GM12878 (cell line): ENCODE measurements around the gene DOCK1. TPM values are rescaled to one million over a fixed set of nuclear protein-coding genes. Genes with fewer than 3 reads are reported as not detected.

ENCODE experiments used
- ATAC-seq: fragments of 200-7000 bp; cut with Tn5 transposase; 3 replicates; pipeline ENCODE4 v1.9.1; 2020; ENCODE audit warnings: mild to moderate bottlenecking, moderate library complexity
- BruUV-seq: library from RNA; stranded (reverse); fragments of 400-500 nt; replicated peaks from 2 replicates; lab custom pipeline; 2021; lab: Mats Ljungman, UMichigan
- CTCF ChIA-PET: fragments of 300-600 bp; sonication (Branson Sonifier 250); formaldehyde crosslinking; extraction: SDS; loops from one replicate; lab custom pipeline; 2021; ENCODE audit warnings: inconsistent platforms; lab: Yijun Ruan, JAX
- POLR2A ChIA-PET: fragments of 350-600 bp; formaldehyde crosslinking; extraction: SDS; loops from one replicate; lab custom pipeline; 2021; ENCODE audit warnings: inconsistent platforms; lab: Charles Lee
- RAD21 ChIA-PET: fragments of 300-600 bp; sonication (Branson Sonifier 250); formaldehyde crosslinking; loops from one replicate; lab custom pipeline; 2023; ENCODE audit warnings: antibody characterized with exemption; ENCODE audit not compliant: unreplicated experiment; lab: Charles Lee
- SMC1A ChIA-PET: fragments of 300-600 bp; sonication (Branson Sonifier 250); formaldehyde crosslinking; loops from one replicate; lab custom pipeline; 2023; ENCODE audit not compliant: unreplicated experiment, uncharacterized antibody; lab: Charles Lee
- DNase-seq: peaks from one replicate; pipeline ENCODE4 v3.0.0-alpha.2; 2011; ENCODE audit warnings: low read depth, low spot score
- FAIRE-seq: peaks from 3 replicates; lab custom pipeline; 2011; peaks lifted over from hg19 to GRCh38; lab: Jason Lieb, UNC
- H2AFZ ChIP-seq: 2 replicates; pipeline ENCODE4 v1.6.0; 2011; ENCODE audit warnings: low read depth, low read length, control low read depth; ENCODE audit not compliant: control insufficient read depth
- H3K27ac ChIP-seq: 2 replicates; pipeline ENCODE4 v1.5.1; 2011; ENCODE audit warnings: control low read depth; ENCODE audit not compliant: control insufficient read depth, insufficient read depth
- H3K27me3 ChIP-seq, 2 experiments: replicated peaks in 1 of 2; 2 replicates each; pipeline versions ENCODE4 v1.6.0 to v1.6.1; 2011; ENCODE audit warnings: low read length in 1 of 2; ENCODE audit not compliant: control insufficient read depth in 2 of 2, insufficient read depth in 2 of 2
- H3K36me3 ChIP-seq, 2 experiments: 2 replicates each; pipeline ENCODE4 v1.5.1; 2011; ENCODE audit warnings: low read length in 1 of 2; ENCODE audit not compliant: control insufficient read depth in 2 of 2, insufficient read depth in 2 of 2
- H3K4me1 ChIP-seq: 2 replicates; pipeline ENCODE4 v1.6.1; 2011; ENCODE audit warnings: mild to moderate bottlenecking, low read length, moderate library complexity, mixed read lengths; ENCODE audit not compliant: control insufficient read depth, insufficient read depth
- H3K4me2 ChIP-seq: 2 replicates; pipeline ENCODE4 v1.6.0; 2011; ENCODE audit warnings: control low read depth; ENCODE audit not compliant: control insufficient read depth, insufficient read depth
- H3K4me3 ChIP-seq: fragments of 200-600 bp; sonication (generic); 2 replicates; pipeline ENCODE4 v1.5.1; 2016
- H3K79me2 ChIP-seq: 2 replicates; pipeline ENCODE4 v1.6.0; 2011; ENCODE audit warnings: low read length; ENCODE audit not compliant: control insufficient read depth, insufficient read depth
- H3K9ac ChIP-seq: 2 replicates; pipeline ENCODE4 v1.8.0; 2011; ENCODE audit warnings: low read length, control low read depth, mixed read lengths; ENCODE audit not compliant: control insufficient read depth, insufficient read depth
- H3K9me3 ChIP-seq: replicated peaks from 3 replicates; pipeline ENCODE4 v1.5.1; 2011; ENCODE audit warnings: mild to moderate bottlenecking, low read length; ENCODE audit not compliant: control insufficient read depth, insufficient read depth
- H4K20me1 ChIP-seq: 2 replicates; pipeline ENCODE4 v1.6.0; 2011; ENCODE audit not compliant: control insufficient read depth, insufficient read depth
- ASH2L ChIP-seq: fragments of 300-600, 200-600 bp; sonication (generic); IDR thresholded peaks from 2 replicates; pipeline ENCODE4 v1.6.1; 2017; ENCODE audit warnings: low read depth, mild to moderate bottlenecking, borderline replicate concordance
- CBFB ChIP-seq: IDR thresholded peaks from 2 replicates; pipeline ENCODE4 v1.6.1; 2016; ENCODE audit warnings: antibody characterized with exemption, low read depth
- PAX8 ChIP-seq: fragments of 450-650 bp; IDR thresholded peaks from 2 replicates; pipeline ENCODE4 v1.6.1; 2017; ENCODE audit warnings: mild to moderate bottlenecking, moderate library complexity
- PML ChIP-seq: IDR thresholded peaks from 2 replicates; pipeline ENCODE4 v1.6.1; 2012; ENCODE audit warnings: low read length, inconsistent platforms
- RAD21 ChIP-seq: IDR thresholded peaks from 2 replicates; pipeline ENCODE4 v1.6.1; 2011; ENCODE audit warnings: mild to moderate bottlenecking, low read depth, low read length, moderate library complexity; ENCODE audit not compliant: insufficient read depth
- RELA ChIP-seq: fragments of 450-650 bp; IDR thresholded peaks from 2 replicates; pipeline ENCODE4 v1.8.0; 2014; ENCODE audit warnings: borderline replicate concordance; ENCODE audit not compliant: partially characterized antibody
- TAF1 ChIP-seq: IDR thresholded peaks from 2 replicates; pipeline ENCODE4 v1.6.1; 2011; ENCODE audit warnings: mild to moderate bottlenecking, low read depth, low read length, borderline replicate concordance
- TCF12 ChIP-seq: IDR thresholded peaks from 2 replicates; pipeline ENCODE4 v1.6.1; 2011; ENCODE audit warnings: low read depth, mild to moderate bottlenecking, low read length
- TCF7 ChIP-seq: IDR thresholded peaks from 2 replicates; pipeline ENCODE4 v1.6.1; 2014; ENCODE audit warnings: antibody characterized with exemption, borderline replicate concordance
- ZBTB40 ChIP-seq: fragments of 450-650 bp; IDR thresholded peaks from 2 replicates; pipeline ENCODE4 v1.6.1; 2016; ENCODE audit warnings: mild to moderate bottlenecking, moderate library complexity, borderline replicate concordance
- ZNF384 ChIP-seq: IDR thresholded peaks from 2 replicates; pipeline ENCODE4 v1.6.1; 2012; ENCODE audit warnings: low read depth, mild to moderate bottlenecking, low read length, improper control_type of control experiment, borderline replicate concordance
- WGBS: methylation state at CpG from one replicate; pipeline ENCODE4 v1.1.6; 2016; ENCODE audit warnings: low lambda C conversion rate; ENCODE audit not compliant: insufficient replicate concordance, insufficient coverage; ENCODE audit errors: missing lambda C conversion rate; 5-methylcytosine and 5-hydroxymethylcytosine counted together
- in situ Hi-C: fragments of 300-500 bp; cut with MboI; formaldehyde crosslinking; loops from 9 replicates; pipeline ENCODE4 v1.14.3; 2018; ENCODE audit warnings: mixed read lengths
- intact Hi-C: fragments of 100-400 bp; cut with micrococcal nuclease; formaldehyde crosslinking; loops from one replicate; pipeline ENCODE4 v1.14.2; 2022; ENCODE audit not compliant: unreplicated experiment
- polyA plus RNA-seq, 11 experiments: library from polyadenylated mRNA; depleted of rRNA in 4 of 11; unstranded in 6 of 11; stranded (reverse) in 5 of 11; fragments of >200 nt; fragmentation: Nextera tagmentation in 4 of 11; fragmentation: Illumina TruSeq in 1 of 11; extraction: Ambion mirVana in 4 of 11; extraction: Trizol in 1 of 11; gene quantifications; 1 replicate in 1 of 11; 2 replicates in 10 of 11; pipeline versions ENCODE4 v1.2.1 to v1.2.3, GENCODE V29; 2011 to 2016; ENCODE audit warnings: inconsistent platforms in 2 of 11, missing spikeins in 2 of 11, low read depth in 1 of 11
- total RNA-seq, 4 experiments: library from RNA; depleted of rRNA in 3 of 4; stranded (reverse); fragments of >200 nt in 3 of 4; fragmentation: Illumina TruSeq in 1 of 4; extraction: Trizol in 1 of 4; gene quantifications; 2 replicates each; pipeline versions ENCODE4 v1.2.1 to v1.2.3, GENCODE V29; 2013 to 2021
- TF ChIP-seq, protein P1 (sequence below): IDR thresholded peaks from 2 replicates; pipeline ENCODE4 v1.6.1; 2011; ENCODE audit warnings: borderline replicate concordance, low read depth, mild to moderate bottlenecking, moderate library complexity, low read length; ENCODE audit not compliant: insufficient read depth, poor library complexity, severe bottlenecking
- TF ChIP-seq, protein P2 (sequence below): IDR thresholded peaks from 2 replicates; pipeline ENCODE4 v1.6.1; 2012; ENCODE audit warnings: improper control_type of control experiment, low read depth, low read length; ENCODE audit not compliant: insufficient replicate concordance

Gene DOCK1
- total and polyA plus RNA-seq, 10 of the 15 experiments (the other 5 are each of a cell fraction or from before 2014, with no cell fraction given), result 0.05 to 0.18 TPM; not detected in 8

GRCh38 chr10:127402596-127403409 is 497.6 kb downstream of the DOCK1 start:
- intact Hi-C loops (no loop called here), in situ Hi-C loops (no loop called here)
- no TSS peak for BruUV-seq
- no peak for TF ChIP-seq ZBTB40
- TF ChIP-seq, protein P1, sequence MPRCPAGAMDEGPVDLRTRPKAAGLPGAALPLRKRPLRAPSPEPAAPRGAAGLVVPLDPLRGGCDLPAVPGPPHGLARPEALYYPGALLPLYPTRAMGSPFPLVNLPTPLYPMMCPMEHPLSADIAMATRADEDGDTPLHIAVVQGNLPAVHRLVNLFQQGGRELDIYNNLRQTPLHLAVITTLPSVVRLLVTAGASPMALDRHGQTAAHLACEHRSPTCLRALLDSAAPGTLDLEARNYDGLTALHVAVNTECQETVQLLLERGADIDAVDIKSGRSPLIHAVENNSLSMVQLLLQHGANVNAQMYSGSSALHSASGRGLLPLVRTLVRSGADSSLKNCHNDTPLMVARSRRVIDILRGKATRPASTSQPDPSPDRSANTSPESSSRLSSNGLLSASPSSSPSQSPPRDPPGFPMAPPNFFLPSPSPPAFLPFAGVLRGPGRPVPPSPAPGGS, result no peak
- no peak for TF ChIP-seq PAX8
- no peak for TF ChIP-seq PML
- TF ChIP-seq CBFB, result no peak
- TF ChIP-seq TAF1, result no peak
- TF ChIP-seq TCF12, result no peak
- TF ChIP-seq TCF7, result no peak
- TF ChIP-seq ZNF384, result no peak
- TF ChIP-seq RAD21, result no peak
- TF ChIP-seq RELA, result no peak
- no peak for TF ChIP-seq ASH2L
- TF ChIP-seq, protein P2, sequence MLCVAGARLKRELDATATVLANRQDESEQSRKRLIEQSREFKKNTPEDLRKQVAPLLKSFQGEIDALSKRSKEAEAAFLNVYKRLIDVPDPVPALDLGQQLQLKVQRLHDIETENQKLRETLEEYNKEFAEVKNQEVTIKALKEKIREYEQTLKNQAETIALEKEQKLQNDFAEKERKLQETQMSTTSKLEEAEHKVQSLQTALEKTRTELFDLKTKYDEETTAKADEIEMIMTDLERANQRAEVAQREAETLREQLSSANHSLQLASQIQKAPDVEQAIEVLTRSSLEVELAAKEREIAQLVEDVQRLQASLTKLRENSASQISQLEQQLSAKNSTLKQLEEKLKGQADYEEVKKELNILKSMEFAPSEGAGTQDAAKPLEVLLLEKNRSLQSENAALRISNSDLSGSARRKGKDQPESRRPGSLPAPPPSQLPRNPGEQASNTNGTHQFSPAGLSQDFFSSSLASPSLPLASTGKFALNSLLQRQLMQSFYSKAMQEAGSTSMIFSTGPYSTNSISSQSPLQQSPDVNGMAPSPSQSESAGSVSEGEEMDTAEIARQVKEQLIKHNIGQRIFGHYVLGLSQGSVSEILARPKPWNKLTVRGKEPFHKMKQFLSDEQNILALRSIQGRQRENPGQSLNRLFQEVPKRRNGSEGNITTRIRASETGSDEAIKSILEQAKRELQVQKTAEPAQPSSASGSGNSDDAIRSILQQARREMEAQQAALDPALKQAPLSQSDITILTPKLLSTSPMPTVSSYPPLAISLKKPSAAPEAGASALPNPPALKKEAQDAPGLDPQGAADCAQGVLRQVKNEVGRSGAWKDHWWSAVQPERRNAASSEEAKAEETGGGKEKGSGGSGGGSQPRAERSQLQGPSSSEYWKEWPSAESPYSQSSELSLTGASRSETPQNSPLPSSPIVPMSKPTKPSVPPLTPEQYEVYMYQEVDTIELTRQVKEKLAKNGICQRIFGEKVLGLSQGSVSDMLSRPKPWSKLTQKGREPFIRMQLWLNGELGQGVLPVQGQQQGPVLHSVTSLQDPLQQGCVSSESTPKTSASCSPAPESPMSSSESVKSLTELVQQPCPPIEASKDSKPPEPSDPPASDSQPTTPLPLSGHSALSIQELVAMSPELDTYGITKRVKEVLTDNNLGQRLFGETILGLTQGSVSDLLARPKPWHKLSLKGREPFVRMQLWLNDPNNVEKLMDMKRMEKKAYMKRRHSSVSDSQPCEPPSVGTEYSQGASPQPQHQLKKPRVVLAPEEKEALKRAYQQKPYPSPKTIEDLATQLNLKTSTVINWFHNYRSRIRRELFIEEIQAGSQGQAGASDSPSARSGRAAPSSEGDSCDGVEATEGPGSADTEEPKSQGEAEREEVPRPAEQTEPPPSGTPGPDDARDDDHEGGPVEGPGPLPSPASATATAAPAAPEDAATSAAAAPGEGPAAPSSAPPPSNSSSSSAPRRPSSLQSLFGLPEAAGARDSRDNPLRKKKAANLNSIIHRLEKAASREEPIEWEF, result no peak

More at GRCh38 chr10:127402596-127403409, 497.6 kb downstream of the DOCK1 start:
- POLR2A ChIA-PET, result no interaction called here
- DNase-seq (no peak), FAIRE-seq (no peak), ATAC-seq (no peak)
- H3K4me1 ChIP-seq, result no peaks in the 10 kb centered on the region
- no peak overlapping the region for H3K9ac ChIP-seq
- no peak overlapping the region for H3K4me3 ChIP-seq
- WGBS, result 31% methylated on average over 16 of the region's 16 CpGs
- no peak overlapping the region for H3K27ac ChIP-seq
- CTCF ChIA-PET, result no interaction called here
- no peak overlapping the region for H3K4me2 ChIP-seq
- no peaks in the 10 kb centered on the region for H3K36me3 ChIP-seq
- H3K79me2 ChIP-seq, result no peaks in the 10 kb centered on the region
- no peak overlapping the region for H2AFZ ChIP-seq
- no peaks in the 10 kb centered on the region for H4K20me1 ChIP-seq
- no peaks in the 10 kb centered on the region for H3K27me3 ChIP-seq
- no peaks in the 10 kb centered on the region for H3K9me3 ChIP-seq
- SMC1A ChIA-PET, result no interaction called here
- RAD21 ChIA-PET, result no interaction called here
